Osteoblast (primary cell): Measurements from ENCODE around the gene FALEC. TPM values are rescaled to one million over a fixed set of nuclear protein-coding genes. Genes with fewer than 3 reads are reported as not detected.

ENCODE experiments used
- DNase-seq: peaks from one replicate; pipeline ENCODE4 v3.0.0; 2011; ENCODE audit warnings: low spot score, mixed read lengths; ENCODE audit not compliant: insufficient read length; ENCODE audit errors: missing footprints
- H2AFZ ChIP-seq: 2 replicates; pipeline ENCODE4 v1.6.0; 2011; ENCODE audit warnings: mild to moderate bottlenecking, low read length
- H3K27ac ChIP-seq: 2 replicates; pipeline ENCODE4 v1.5.1; 2011; ENCODE audit warnings: mild to moderate bottlenecking, low read depth, low read length, moderate library complexity
- H3K27me3 ChIP-seq: 2 replicates; pipeline ENCODE4 v1.6.0; 2012; ENCODE audit warnings: mild to moderate bottlenecking, control low read depth, inconsistent platforms, low read length, moderate library complexity; ENCODE audit not compliant: insufficient read depth
- H3K36me3 ChIP-seq: 2 replicates; pipeline ENCODE4 v1.5.1; 2011; ENCODE audit warnings: mild to moderate bottlenecking, low read length, control low read depth, moderate library complexity; ENCODE audit not compliant: insufficient read depth
- H3K4me1 ChIP-seq: 2 replicates; pipeline ENCODE4 v1.5.1; 2011; ENCODE audit warnings: mild to moderate bottlenecking, low read length, control low read depth, moderate library complexity; ENCODE audit not compliant: insufficient read depth
- H3K4me2 ChIP-seq: 2 replicates; pipeline ENCODE4 v1.6.0; 2011; ENCODE audit warnings: mild to moderate bottlenecking, low read length; ENCODE audit not compliant: insufficient read depth
- H3K4me3 ChIP-seq: fragments of 200-600 bp; sonication (generic); 3 replicates; pipeline ENCODE4 v1.5.1; 2012; ENCODE audit warnings: mild to moderate bottlenecking, low read length, inconsistent platforms; ENCODE audit not compliant: insufficient read depth
- H3K79me2 ChIP-seq: 2 replicates; pipeline ENCODE4 v1.6.0; 2012; ENCODE audit warnings: mild to moderate bottlenecking, low read length, control low read depth, inconsistent platforms; ENCODE audit not compliant: insufficient read depth
- H3K9me3 ChIP-seq: 2 replicates; pipeline ENCODE4 v1.5.1; 2011; ENCODE audit warnings: low read depth, low read length, control low read depth
- H4K20me1 ChIP-seq: 2 replicates; pipeline ENCODE4 v1.6.0; 2012; ENCODE audit warnings: mild to moderate bottlenecking, low read length, control low read depth; ENCODE audit not compliant: insufficient read depth
- total RNA-seq: library from RNA; depleted of rRNA; stranded (reverse); fragments of >200 nt; gene quantifications from 2 replicates; pipeline ENCODE4 v1.2.3, GENCODE V29; 2012
- TF ChIP-seq, protein P1 (sequence below): IDR thresholded peaks from 2 replicates; pipeline ENCODE4 v1.5.1; 2011; ENCODE audit warnings: mild to moderate bottlenecking, low read depth, low read length, moderate library complexity; ENCODE audit errors: extremely low read depth

The FALEC gene
- total RNA-seq, 1 donor, result 0.36 TPM

GRCh38 chr1:150555971-150556865 lies 40.7 kb downstream of the FALEC start:
- Histone ChIP-seq H3K9me3 (no peaks in the 10 kb centered on the region), H3K4me3 (no peak overlapping the region), H4K20me1 (peaks cover 6% of the 10 kb centered on the region), H3K36me3 (peaks cover 9% of the 10 kb centered on the region), H3K79me2 (peaks cover 16% of the 10 kb centered on the region), H2AFZ (no peak overlapping the region), H3K4me2 (no peak overlapping the region), H3K27ac (no peak overlapping the region), H3K4me1 (peaks cover 23% of the 10 kb centered on the region), H3K27me3 (no peaks in the 10 kb centered on the region)
- peak; percentile 73 for DNase-seq
- TF ChIP-seq, protein P1, sequence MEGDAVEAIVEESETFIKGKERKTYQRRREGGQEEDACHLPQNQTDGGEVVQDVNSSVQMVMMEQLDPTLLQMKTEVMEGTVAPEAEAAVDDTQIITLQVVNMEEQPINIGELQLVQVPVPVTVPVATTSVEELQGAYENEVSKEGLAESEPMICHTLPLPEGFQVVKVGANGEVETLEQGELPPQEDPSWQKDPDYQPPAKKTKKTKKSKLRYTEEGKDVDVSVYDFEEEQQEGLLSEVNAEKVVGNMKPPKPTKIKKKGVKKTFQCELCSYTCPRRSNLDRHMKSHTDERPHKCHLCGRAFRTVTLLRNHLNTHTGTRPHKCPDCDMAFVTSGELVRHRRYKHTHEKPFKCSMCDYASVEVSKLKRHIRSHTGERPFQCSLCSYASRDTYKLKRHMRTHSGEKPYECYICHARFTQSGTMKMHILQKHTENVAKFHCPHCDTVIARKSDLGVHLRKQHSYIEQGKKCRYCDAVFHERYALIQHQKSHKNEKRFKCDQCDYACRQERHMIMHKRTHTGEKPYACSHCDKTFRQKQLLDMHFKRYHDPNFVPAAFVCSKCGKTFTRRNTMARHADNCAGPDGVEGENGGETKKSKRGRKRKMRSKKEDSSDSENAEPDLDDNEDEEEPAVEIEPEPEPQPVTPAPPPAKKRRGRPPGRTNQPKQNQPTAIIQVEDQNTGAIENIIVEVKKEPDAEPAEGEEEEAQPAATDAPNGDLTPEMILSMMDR, result no peak

GRCh38 chr1:150557065-150557600 lies 41.6 kb downstream of the FALEC start:
- peaks cover 9% of the 10 kb centered on the region for H3K36me3 ChIP-seq
- H2AFZ ChIP-seq, result no peak overlapping the region
- no peak overlapping the region for H3K4me3 ChIP-seq
- TF ChIP-seq, protein P1, result no peak
- no peaks in the 10 kb centered on the region for H3K27me3 ChIP-seq
- H3K9me3 ChIP-seq, result no peaks in the 10 kb centered on the region
- H3K4me2 ChIP-seq, result no peak overlapping the region
- H4K20me1 ChIP-seq, result peaks cover 6% of the 10 kb centered on the region
- DNase-seq, result peak; percentile 36
- peaks cover 26% of the 10 kb centered on the region for H3K4me1 ChIP-seq
- H3K27ac ChIP-seq, result no peak overlapping the region
- H3K79me2 ChIP-seq, result peaks cover 16% of the 10 kb centered on the region

DNA sequence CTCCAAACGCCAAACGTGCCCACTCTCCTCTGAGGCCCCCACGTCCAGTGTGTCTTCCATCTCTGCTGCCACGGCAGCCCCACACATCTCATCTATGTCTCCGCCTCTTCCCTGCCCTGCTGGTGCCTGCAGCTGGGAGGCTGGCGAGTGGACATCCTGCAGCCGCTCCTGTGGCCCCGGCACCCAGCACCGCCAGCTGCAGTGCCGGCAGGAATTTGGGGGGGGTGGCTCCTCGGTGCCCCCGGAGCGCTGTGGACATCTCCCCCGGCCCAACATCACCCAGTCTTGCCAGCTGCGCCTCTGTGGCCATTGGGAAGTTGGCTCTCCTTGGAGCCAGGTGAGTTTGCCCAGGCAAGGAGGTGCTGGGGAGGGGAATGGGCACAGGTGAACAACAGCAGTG lies 42.3 kb downstream of the FALEC start:
- H3K4me3 ChIP-seq, result no peak overlapping the region
- H3K79me2 ChIP-seq, result peaks cover 16% of the 10 kb centered on the region
- peaks cover 9% of the 10 kb centered on the region for H3K36me3 ChIP-seq
- H3K27ac ChIP-seq, result no peak overlapping the region
- peaks cover 6% of the 10 kb centered on the region for H4K20me1 ChIP-seq
- no peak overlapping the region for H3K4me2 ChIP-seq
- H3K9me3 ChIP-seq, result no peaks in the 10 kb centered on the region
- H3K27me3 ChIP-seq, result no peaks in the 10 kb centered on the region
- no peak overlapping the region for H2AFZ ChIP-seq
- peak; percentile 34 for DNase-seq
- TF ChIP-seq, protein P1, result no peak
- peaks cover 26% of the 10 kb centered on the region for H3K4me1 ChIP-seq

DNA sequence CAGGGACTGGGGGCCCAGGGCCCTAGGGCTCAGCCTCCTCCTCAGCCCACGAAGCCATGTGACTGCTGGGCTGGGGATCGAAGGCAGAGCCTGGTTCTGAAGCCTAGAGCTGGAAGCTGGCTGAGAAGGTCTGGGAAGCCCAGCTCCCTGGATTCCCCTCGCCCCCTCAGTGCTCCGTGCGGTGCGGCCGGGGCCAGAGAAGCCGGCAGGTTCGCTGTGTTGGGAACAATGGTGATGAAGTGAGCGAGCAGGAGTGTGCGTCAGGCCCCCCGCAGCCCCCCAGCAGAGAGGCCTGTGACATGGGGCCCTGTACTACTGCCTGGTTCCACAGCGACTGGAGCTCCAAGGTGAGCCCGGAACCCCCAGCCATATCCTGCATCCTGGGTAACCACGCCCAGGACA lies 42.8 kb downstream of the FALEC start:
- no peak overlapping the region for H3K4me2 ChIP-seq

More for the DNA sequence above, 42.8 kb downstream of the FALEC start:
- H3K27me3 ChIP-seq, result no peaks in the 10 kb centered on the region
- peaks cover 9% of the 10 kb centered on the region for H3K36me3 ChIP-seq
- no peak overlapping the region for H2AFZ ChIP-seq
- TF ChIP-seq, protein P1, result no peak
- peak; percentile 42 for DNase-seq
- peaks cover 16% of the 10 kb centered on the region for H3K79me2 ChIP-seq
- H3K4me3 ChIP-seq, result peak overlapping the region; percentile 17
- peaks cover 6% of the 10 kb centered on the region for H4K20me1 ChIP-seq
- H3K9me3 ChIP-seq, result no peaks in the 10 kb centered on the region
- no peak overlapping the region for H3K27ac ChIP-seq
- H3K4me1 ChIP-seq, result peaks cover 31% of the 10 kb centered on the region
